A673 (cell line): ENCODE results near the gene EXOC4. TPM values are rescaled to one million over a fixed set of nuclear protein-coding genes. Genes with fewer than 3 reads are reported as not detected.

ENCODE experiments used
- BruUV-seq: library from RNA; stranded (reverse); fragments of 400-500 nt; replicated peaks from 2 replicates; lab custom pipeline; 2021; lab: Mats Ljungman, UMichigan
- CTCF ChIA-PET: fragments of 300-600 bp; sonication (Branson Sonifier 250); formaldehyde crosslinking; loops from one replicate; lab custom pipeline; 2022; ENCODE audit warnings: antibody characterized with exemption; lab: Charles Lee
- POLR2A ChIA-PET: fragments of 300-600 bp; sonication (Branson Sonifier 250); formaldehyde crosslinking; loops from one replicate; lab custom pipeline; 2022; ENCODE audit warnings: antibody characterized with exemption; ENCODE audit not compliant: low non-redundant PET; lab: Charles Lee
- DNase-seq: peaks from one replicate; pipeline ENCODE4 v3.0.0-alpha.2; 2015; ENCODE audit warnings: low spot score
- H3K27ac ChIP-seq: fragments of 200-600 bp; sonication (generic); 2 replicates; pipeline ENCODE4 v1.5.1; 2016; ENCODE audit warnings: mixed run types, low read depth, mild to moderate bottlenecking, mixed read lengths, antibody characterized with exemption, low read length; ENCODE audit not compliant: poor library complexity, severe bottlenecking
- H3K27me3 ChIP-seq: fragments of 200-600 bp; sonication (generic); replicated peaks from 2 replicates; pipeline ENCODE4 v1.6.1; 2017; ENCODE audit warnings: mixed run types, low read depth, mild to moderate bottlenecking, mixed read lengths, antibody characterized with exemption, low read length; ENCODE audit not compliant: insufficient read depth, poor library complexity
- H3K36me3 ChIP-seq: fragments of 200-600 bp; sonication (generic); 2 replicates; pipeline ENCODE4 v1.6.1; 2016; ENCODE audit warnings: mixed run types, mild to moderate bottlenecking, mixed read lengths, antibody characterized with exemption, low read length; ENCODE audit not compliant: insufficient read depth, poor library complexity, severe bottlenecking
- H3K4me1 ChIP-seq: fragments of 200-600 bp; sonication (generic); 2 replicates; pipeline ENCODE4 v1.6.1; 2017; ENCODE audit warnings: mixed run types, mild to moderate bottlenecking, mixed read lengths, antibody characterized with exemption, low read length; ENCODE audit not compliant: insufficient read depth, poor library complexity, severe bottlenecking
- H3K4me3 ChIP-seq: fragments of 200-600 bp; sonication (generic); 2 replicates; pipeline ENCODE4 v1.5.1; 2016; ENCODE audit warnings: low read depth, mixed run types, mild to moderate bottlenecking, mixed read lengths, low read length; ENCODE audit not compliant: poor library complexity, severe bottlenecking
- H3K9me3 ChIP-seq: fragments of 200-600 bp; sonication (generic); 2 replicates; pipeline ENCODE4 v1.6.1; 2016; ENCODE audit warnings: mixed run types, low read depth, mild to moderate bottlenecking, mixed read lengths, antibody characterized with exemption, low read length; ENCODE audit not compliant: poor library complexity, severe bottlenecking
- CTCF ChIP-seq: fragments of 300-800, 200-600 bp; sonication (generic); conservative IDR thresholded peaks from 2 replicates; pipeline ENCODE4 v1.5.1; 2017; ENCODE audit warnings: low read depth, mild to moderate bottlenecking, antibody characterized with exemption, low read length, moderate library complexity, mixed read lengths
- EZH2 ChIP-seq: fragments of 200-600 bp; sonication (generic); IDR thresholded peaks from 2 replicates; pipeline ENCODE4 v1.6.1; 2017; ENCODE audit warnings: borderline replicate concordance, low read depth, mild to moderate bottlenecking, mixed read lengths, antibody characterized with exemption, low read length; ENCODE audit not compliant: poor library complexity, severe bottlenecking
- intact Hi-C: fragments of 100-400 bp; cut with micrococcal nuclease; formaldehyde crosslinking; loops from one replicate; pipeline ENCODE4 v1.10.0; 2022; ENCODE audit not compliant: unreplicated experiment
- total RNA-seq: library from RNA; stranded (reverse); gene quantifications from 2 replicates; pipeline ENCODE4 v1.2.3, GENCODE V29; 2021

The EXOC4 gene
- total RNA-seq, 1 experiment from 2014 or later: 66.1 TPM

GRCh38 chr7:133934977-133935330 lies 682.1 kb downstream of the EXOC4 start:
- BruUV-seq: no TSS peak
- H3K27me3 ChIP-seq: no peaks in the 10 kb centered on the region
- H3K27ac ChIP-seq: no peak overlapping the region
- no peaks in the 10 kb centered on the region for H3K9me3 ChIP-seq
- no peaks in the 10 kb centered on the region for H3K36me3 ChIP-seq
- CTCF ChIA-PET: interaction anchor here (0.6 kb wide), 1 partner anchor 1237 kb away, joined by 3 read pairs; no protein-coding TSS in a partner anchor
- no peak for DNase-seq
- TF ChIP-seq EZH2: no peak
- TF ChIP-seq CTCF: no peak
- intact Hi-C loops: no loop called here
- H3K4me3 ChIP-seq: no peak overlapping the region
- peaks cover 11% of the 10 kb centered on the region for H3K4me1 ChIP-seq
- POLR2A ChIA-PET: no interaction called here

- Histone ChIP-seq H3K9me3 (no peaks in the 10 kb centered on the region), H3K36me3 (no peaks in the 10 kb centered on the region), H3K4me3 (no peak overlapping the region), H3K27ac (no peak overlapping the region), H3K27me3 (no peaks in the 10 kb centered on the region), H3K4me1 (peaks cover 11% of the 10 kb centered on the region)
- DNase-seq: no peak
- no peak for TF ChIP-seq EZH2
- TF ChIP-seq CTCF: no peak
- no TSS peak for BruUV-seq
- CTCF ChIA-PET: no interaction called here
- intact Hi-C loops: no loop called here
- POLR2A ChIA-PET: no interaction called here
Measured at GRCh38 chr7:133936074-133936473, 683.2 kb downstream of the EXOC4 start.

GRCh38 chr7:133937786-133938185 lies 684.9 kb downstream of the EXOC4 start:
- H3K9me3 ChIP-seq: no peaks in the 10 kb centered on the region
- no TSS peak for BruUV-seq
- no peak for TF ChIP-seq CTCF
- TF ChIP-seq EZH2: no peak
- H3K27ac ChIP-seq: no peak overlapping the region
- no peaks in the 10 kb centered on the region for H3K36me3 ChIP-seq
- H3K4me3 ChIP-seq: no peak overlapping the region
- intact Hi-C loops: no loop called here
- H3K27me3 ChIP-seq: no peaks in the 10 kb centered on the region
- ChIA-PET CTCF (no interaction called here), POLR2A (no interaction called here)
- H3K4me1 ChIP-seq: peaks cover 11% of the 10 kb centered on the region
- no peak for DNase-seq
